ENCODE results near the gene SCP2.

Gene SCP2

DNA sequence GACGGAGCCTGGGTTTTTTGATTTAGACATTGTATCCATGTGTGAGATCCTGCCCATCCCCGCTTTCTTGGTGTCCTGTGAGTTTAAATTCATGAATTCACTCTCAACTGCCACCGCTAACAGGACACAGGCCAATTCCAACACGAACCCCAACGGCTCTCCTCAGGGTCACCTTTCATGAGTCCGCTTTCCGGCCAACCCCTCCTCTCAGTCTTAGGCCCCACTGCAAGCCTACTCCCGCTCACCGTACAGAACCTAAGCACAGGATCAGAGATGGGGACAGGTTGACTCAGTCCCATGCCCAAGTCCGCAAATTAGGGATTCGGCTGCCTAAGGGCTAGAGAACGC is 238 bp upstream of the SCP2 start:
- Histone ChIP-seq H3K4me3 (ENCODE audit: insufficient read depth, low read length, poor library complexity, severe bottlenecking) (no peak overlapping the region), H3K36me3 (ENCODE audit: low read length) (no peaks in the 10 kb centered on the region), H3K9me2 (replicated peaks; ENCODE audit: insufficient read depth, low read length) (no peaks in the 10 kb centered on the region), H3K9ac (ENCODE audit: low read length) (peak overlapping the region; percentile 61; the same call in 1 of the 2 replicates), H3K27me3 (ENCODE audit: low read length) (no peaks in the 10 kb centered on the region), H3K9me3 (ENCODE audit: insufficient read depth, low read length) (no peaks in the 10 kb centered on the region), H2AFZ (ENCODE audit: low read depth, low read length, severe bottlenecking) (peak overlapping the region; percentile 89), H4K20me1 (ENCODE audit: low read depth, low read length) (no peaks in the 10 kb centered on the region), H3K27ac (ENCODE audit: low read depth, low read length) (no peak overlapping the region), H3K4me2 (ENCODE audit: low read depth, low read length, poor library complexity, severe bottlenecking) (peak overlapping the region; percentile 69), H3F3A (ENCODE audit: insufficient read depth) (no peaks in the 10 kb centered on the region), H3K79me2 (ENCODE audit: insufficient read depth, low read length) (no peaks in the 10 kb centered on the region)
- TF ChIP-seq, protein P1, sequence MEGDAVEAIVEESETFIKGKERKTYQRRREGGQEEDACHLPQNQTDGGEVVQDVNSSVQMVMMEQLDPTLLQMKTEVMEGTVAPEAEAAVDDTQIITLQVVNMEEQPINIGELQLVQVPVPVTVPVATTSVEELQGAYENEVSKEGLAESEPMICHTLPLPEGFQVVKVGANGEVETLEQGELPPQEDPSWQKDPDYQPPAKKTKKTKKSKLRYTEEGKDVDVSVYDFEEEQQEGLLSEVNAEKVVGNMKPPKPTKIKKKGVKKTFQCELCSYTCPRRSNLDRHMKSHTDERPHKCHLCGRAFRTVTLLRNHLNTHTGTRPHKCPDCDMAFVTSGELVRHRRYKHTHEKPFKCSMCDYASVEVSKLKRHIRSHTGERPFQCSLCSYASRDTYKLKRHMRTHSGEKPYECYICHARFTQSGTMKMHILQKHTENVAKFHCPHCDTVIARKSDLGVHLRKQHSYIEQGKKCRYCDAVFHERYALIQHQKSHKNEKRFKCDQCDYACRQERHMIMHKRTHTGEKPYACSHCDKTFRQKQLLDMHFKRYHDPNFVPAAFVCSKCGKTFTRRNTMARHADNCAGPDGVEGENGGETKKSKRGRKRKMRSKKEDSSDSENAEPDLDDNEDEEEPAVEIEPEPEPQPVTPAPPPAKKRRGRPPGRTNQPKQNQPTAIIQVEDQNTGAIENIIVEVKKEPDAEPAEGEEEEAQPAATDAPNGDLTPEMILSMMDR (IDR thresholded peaks at IDR 0.05; ENCODE audit: insufficient read depth, low read length, poor library complexity, severe bottlenecking), result no peak
- no peak for TF ChIP-seq EZH2phosphoT487 (conservative IDR thresholded peaks at IDR 0.05; ENCODE audit: low read length)

DNA sequence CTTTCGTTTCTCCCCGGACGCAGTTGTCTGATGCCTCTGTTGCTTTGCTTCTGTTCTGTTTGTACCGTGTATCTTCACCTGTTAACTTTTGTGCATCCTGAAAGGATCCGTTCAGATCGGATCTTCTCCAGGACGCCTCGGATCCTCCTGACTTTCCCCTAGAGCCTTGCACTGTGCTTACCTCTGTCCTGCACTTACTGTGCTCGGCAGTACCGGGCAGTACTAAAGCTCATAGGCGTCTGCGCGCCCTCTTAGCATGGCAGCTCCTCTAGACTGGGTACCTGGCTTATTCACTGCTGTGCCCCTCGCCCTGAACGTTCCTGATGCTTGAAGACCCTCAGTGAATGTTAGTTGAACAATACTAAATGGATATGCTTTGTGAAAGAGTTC is 934 bp downstream of the SCP2 start:
- Histone ChIP-seq H3K36me3 (ENCODE audit: low read length) (no peaks in the 10 kb centered on the region), H3K79me2 (ENCODE audit: insufficient read depth, low read length) (no peaks in the 10 kb centered on the region), H3F3A (ENCODE audit: insufficient read depth) (no peaks in the 10 kb centered on the region), H3K9me3 (ENCODE audit: insufficient read depth, low read length) (no peaks in the 10 kb centered on the region), H4K20me1 (ENCODE audit: low read depth, low read length) (no peaks in the 10 kb centered on the region), H3K27ac (ENCODE audit: low read depth, low read length) (no peak overlapping the region), H3K9me2 (replicated peaks; ENCODE audit: insufficient read depth, low read length) (no peaks in the 10 kb centered on the region), H3K4me3 (ENCODE audit: insufficient read depth, low read length, poor library complexity, severe bottlenecking) (no peak overlapping the region), H3K4me2 (ENCODE audit: low read depth, low read length, poor library complexity, severe bottlenecking) (peak overlapping the region; percentile 69), H3K9ac (ENCODE audit: low read length) (no peak overlapping the region), H3K27me3 (ENCODE audit: low read length) (no peaks in the 10 kb centered on the region), H2AFZ (ENCODE audit: low read depth, low read length, severe bottlenecking) (no peak overlapping the region)
- TF ChIP-seq, protein P1 (IDR thresholded peaks at IDR 0.05; ENCODE audit: insufficient read depth, low read length, poor library complexity, severe bottlenecking), result no peak
- TF ChIP-seq EZH2phosphoT487 (conservative IDR thresholded peaks at IDR 0.05; ENCODE audit: low read length), result no peak

- no peak overlapping the region for H3K4me3 ChIP-seq (ENCODE audit: insufficient read depth, low read length, poor library complexity, severe bottlenecking)
- no peaks in the 10 kb centered on the region for H3K27me3 ChIP-seq (ENCODE audit: low read length)
- no peak overlapping the region for H3K27ac ChIP-seq (ENCODE audit: low read depth, low read length)
- TF ChIP-seq EZH2phosphoT487 (conservative IDR thresholded peaks at IDR 0.05; ENCODE audit: low read length), result no peak
- TF ChIP-seq, protein P1 (IDR thresholded peaks at IDR 0.05; ENCODE audit: insufficient read depth, low read length, poor library complexity, severe bottlenecking), result no peak
- H4K20me1 ChIP-seq (ENCODE audit: low read depth, low read length), result no peaks in the 10 kb centered on the region
- H3K4me2 ChIP-seq (ENCODE audit: low read depth, low read length, poor library complexity, severe bottlenecking), result no peak overlapping the region
- no peaks in the 10 kb centered on the region for H3K36me3 ChIP-seq (ENCODE audit: low read length)
- H3K9ac ChIP-seq (ENCODE audit: low read length), result no peak overlapping the region
- no peaks in the 10 kb centered on the region for H3K9me3 ChIP-seq (ENCODE audit: insufficient read depth, low read length)
- H2AFZ ChIP-seq (ENCODE audit: low read depth, low read length, severe bottlenecking), result no peak overlapping the region
- no peaks in the 10 kb centered on the region for H3K79me2 ChIP-seq (ENCODE audit: insufficient read depth, low read length)
- H3F3A ChIP-seq (ENCODE audit: insufficient read depth), result no peaks in the 10 kb centered on the region
- no peaks in the 10 kb centered on the region for H3K9me2 ChIP-seq (replicated peaks; ENCODE audit: insufficient read depth, low read length)
Measured at GRCh38 chr1:52929019-52929418, 1.9 kb downstream of the SCP2 start.
